Lower leg skin (tissue), 4 donors: ENCODE measurements around the gene CCDC141. TPM values are rescaled to one million over a fixed set of nuclear protein-coding genes. Genes with fewer than 3 reads are reported as not detected.

Experiments used
- DNase-seq, 2 donors: peaks; one replicate each; pipeline ENCODE4 v3.0.0-alpha.2; 2019; ENCODE audit warnings: low spot score in 2 of 2
- H3K4me3 ChIP-seq: fragments of 200-600 bp; sonication (generic); 2 replicates; pipeline ENCODE4 v1.5.1; 2017; ENCODE audit warnings: mild to moderate bottlenecking, low read depth; ENCODE audit not compliant: poor library complexity, severe bottlenecking
- POLR2A ChIP-seq, 2 donors: fragments of 450-650 bp; IDR thresholded peaks; one replicate each; pipeline ENCODE4 v1.6.1; 2016 to 2017; ENCODE audit warnings: antibody characterized with exemption in 2 of 2, mild to moderate bottlenecking in 1 of 2, moderate library complexity in 1 of 2
- WGBS, 2 donors: methylation state at CpG; one replicate each; pipeline ENCODE4 v1.1.5; 2018; 5-methylcytosine and 5-hydroxymethylcytosine counted together
- intact Hi-C: fragments of 100-400 bp; cut with DNase I; formaldehyde crosslinking; loops from one replicate; pipeline ENCODE4 v1.15.0; 2023; ENCODE audit warnings: low total_unique reads
- total RNA-seq, 4 donors: library from RNA; depleted of rRNA; stranded (reverse); fragments of >200 nt; gene quantifications; one replicate each; pipeline ENCODE4 v1.1.0, GENCODE V29; 2016
- TF ChIP-seq, protein P1 (sequence below), 3 donors: fragments of 450-650 bp; IDR thresholded peaks; one replicate each; pipeline ENCODE4 v1.5.1; 2016; ENCODE audit warnings: antibody characterized with exemption in 3 of 3, mild to moderate bottlenecking in 3 of 3, moderate library complexity in 2 of 3

CCDC141 gene
- total RNA-seq, 4 donors from 2014 or later, result 0.15 to 0.71 (median 0.17) TPM; not detected in 1

DNA sequence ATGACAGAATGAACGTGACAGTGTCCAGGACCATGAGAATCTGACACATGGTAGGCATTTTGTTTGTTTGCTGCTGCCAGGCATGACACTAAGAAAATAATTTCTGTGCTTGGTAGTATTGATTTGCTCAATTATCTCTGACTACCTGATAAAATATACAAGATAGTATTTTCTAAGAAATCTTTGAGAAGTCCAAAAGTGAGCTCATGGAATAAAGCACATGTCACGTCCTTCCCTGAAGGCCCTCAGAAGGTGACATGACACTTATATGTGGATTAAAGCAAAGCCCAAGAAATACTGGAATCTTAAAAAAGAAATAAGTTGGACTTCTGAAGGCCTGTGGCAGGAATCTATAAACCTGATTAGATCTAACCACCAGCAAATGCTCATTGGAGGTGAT lies 238.9 kb downstream of the CCDC141 start:
- H3K4me3 ChIP-seq, result no peak overlapping the region
- no peak for DNase-seq
- TF ChIP-seq, protein P1, sequence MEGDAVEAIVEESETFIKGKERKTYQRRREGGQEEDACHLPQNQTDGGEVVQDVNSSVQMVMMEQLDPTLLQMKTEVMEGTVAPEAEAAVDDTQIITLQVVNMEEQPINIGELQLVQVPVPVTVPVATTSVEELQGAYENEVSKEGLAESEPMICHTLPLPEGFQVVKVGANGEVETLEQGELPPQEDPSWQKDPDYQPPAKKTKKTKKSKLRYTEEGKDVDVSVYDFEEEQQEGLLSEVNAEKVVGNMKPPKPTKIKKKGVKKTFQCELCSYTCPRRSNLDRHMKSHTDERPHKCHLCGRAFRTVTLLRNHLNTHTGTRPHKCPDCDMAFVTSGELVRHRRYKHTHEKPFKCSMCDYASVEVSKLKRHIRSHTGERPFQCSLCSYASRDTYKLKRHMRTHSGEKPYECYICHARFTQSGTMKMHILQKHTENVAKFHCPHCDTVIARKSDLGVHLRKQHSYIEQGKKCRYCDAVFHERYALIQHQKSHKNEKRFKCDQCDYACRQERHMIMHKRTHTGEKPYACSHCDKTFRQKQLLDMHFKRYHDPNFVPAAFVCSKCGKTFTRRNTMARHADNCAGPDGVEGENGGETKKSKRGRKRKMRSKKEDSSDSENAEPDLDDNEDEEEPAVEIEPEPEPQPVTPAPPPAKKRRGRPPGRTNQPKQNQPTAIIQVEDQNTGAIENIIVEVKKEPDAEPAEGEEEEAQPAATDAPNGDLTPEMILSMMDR (IDR thresholded peaks at IDR 0.05), result no peak
- no peak for TF ChIP-seq POLR2A (IDR thresholded peaks at IDR 0.05)
- intact Hi-C loops, result no loop called here
- 69 to 71% methylated on average over 2 of the region's 2 CpGs for WGBS, 2 donors

DNA sequence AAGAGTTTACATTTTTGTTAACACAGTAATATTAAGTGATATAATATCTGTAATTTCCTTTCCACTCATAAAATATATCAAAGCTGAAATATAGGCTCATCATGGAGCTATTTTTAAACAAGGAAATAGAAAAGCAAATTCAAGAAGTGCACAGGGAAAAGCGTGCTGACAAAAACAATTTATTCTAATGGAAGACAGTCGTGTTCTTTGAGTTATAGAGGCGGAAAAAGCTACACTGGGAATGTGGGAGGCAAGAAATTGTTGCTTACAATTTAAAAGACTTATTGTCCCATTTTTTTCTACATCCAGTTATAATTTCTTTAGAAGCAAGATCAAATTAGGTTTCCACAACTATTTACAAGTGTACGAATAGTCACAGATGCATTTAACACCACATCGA lies 239.5 kb downstream of the CCDC141 start:
- TF ChIP-seq POLR2A (IDR thresholded peaks at IDR 0.05), result no peak
- TF ChIP-seq, protein P1 (IDR thresholded peaks at IDR 0.05), result no peak
- H3K4me3 ChIP-seq, result no peak overlapping the region
- no peak for DNase-seq
- 80 to 88% methylated on average over 5 of the region's 5 CpGs for WGBS, 2 donors
- intact Hi-C loops, result no loop called here

DNA sequence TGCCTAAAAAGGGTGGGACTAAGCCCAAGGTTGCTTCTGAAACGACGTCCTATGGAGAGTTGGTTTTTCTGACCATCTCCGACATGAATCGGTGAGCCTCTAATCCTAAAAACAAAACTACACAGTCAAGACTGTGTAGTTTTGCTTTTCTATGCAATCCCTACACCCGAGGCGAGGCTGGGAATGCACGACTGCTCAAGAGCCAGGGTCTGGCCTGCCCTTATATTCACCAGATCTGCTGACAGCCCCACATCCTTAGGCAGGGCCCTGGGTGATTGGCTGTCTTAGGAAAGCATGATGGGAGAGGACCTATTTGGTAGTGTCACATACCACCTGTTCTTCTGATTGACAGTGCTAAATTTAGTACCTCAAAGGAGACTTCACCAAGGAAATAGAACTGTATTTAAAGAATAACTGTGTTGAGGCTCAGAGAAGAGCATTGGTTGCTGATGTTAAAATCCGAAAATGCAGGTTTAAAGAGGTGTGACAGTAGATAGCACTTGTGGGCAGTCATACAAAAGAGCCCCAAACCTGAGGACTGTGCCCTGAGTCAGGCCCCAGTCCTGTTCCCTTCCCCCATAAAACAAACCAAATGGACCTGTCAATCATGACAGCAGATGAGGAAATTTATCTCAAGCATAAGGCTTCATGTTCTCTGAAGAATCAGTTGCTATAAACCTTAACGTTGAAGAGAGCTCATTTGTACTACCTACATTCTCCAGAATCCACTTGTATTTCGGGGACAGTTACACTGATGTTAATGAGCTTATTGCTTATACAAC lies 242.5 kb downstream of the CCDC141 start, which contains the start of gene TTN:
Gene TTN (minus strand): TSS at position 197 of the 782 bp plus-strand sequence. CDS start 2,781 bp downstream, outside the sequence.
- DNase-seq, result no peak
- 82 to 86% methylated on average over 10 of the region's 10 CpGs for WGBS, 2 donors
- no peak within 1 kb of the TSS for H3K4me3 ChIP-seq
- TF ChIP-seq, protein P1 (IDR thresholded peaks at IDR 0.05), result no peak
- TF ChIP-seq POLR2A (IDR thresholded peaks at IDR 0.05), result no peak
- intact Hi-C loops, result no loop called here

DNA sequence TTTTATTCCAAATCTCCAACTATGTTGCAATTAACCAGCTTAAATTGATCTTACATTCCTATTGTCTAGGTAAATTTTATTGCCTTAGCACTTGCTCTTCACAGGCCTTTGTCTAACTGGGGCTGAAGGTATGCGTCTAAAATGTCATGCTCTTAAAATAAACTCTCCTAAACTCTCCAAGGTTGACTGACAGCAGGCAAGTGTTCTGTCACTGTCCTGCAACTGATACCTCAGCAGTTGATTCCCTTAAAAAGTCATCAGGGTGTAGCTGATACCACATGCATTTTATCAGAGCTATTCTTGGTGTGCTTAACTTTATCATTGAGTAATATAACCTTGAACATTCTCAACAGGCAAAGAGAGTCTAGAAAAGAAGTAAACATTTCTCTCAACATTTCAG lies 243.4 kb downstream of the CCDC141 start:
- no peak for DNase-seq
- TF ChIP-seq POLR2A (IDR thresholded peaks at IDR 0.05), result no peak
- TF ChIP-seq, protein P1 (IDR thresholded peaks at IDR 0.05), result no peak
- intact Hi-C loops, result no loop called here
- 83% methylated on average over 1 of the region's 1 CpG for WGBS, 2 donors
- H3K4me3 ChIP-seq, result no peak overlapping the region

DNA sequence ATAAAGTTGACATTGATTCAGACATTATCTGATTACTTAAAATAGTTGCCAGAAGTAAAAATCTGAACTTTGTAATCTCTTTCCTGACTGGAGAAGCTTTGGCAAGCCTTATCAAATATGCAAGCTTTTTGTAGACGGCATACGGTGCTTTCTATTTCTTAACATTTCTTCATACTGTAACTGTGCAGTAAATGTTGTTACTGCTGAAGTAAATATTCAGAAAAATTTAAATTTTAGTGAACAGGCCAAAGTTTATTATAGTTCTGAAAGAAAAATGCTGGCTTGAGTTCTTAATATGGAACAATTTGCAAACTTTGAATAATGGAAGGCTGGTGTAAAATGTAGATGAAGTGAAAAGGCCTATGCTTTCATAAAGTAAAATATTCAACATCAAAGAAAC lies 244.5 kb downstream of the CCDC141 start:
- WGBS, 2 donors, result 85% methylated on average over 2 of the region's 2 CpGs
- no peak for DNase-seq
- no peak for TF ChIP-seq POLR2A (IDR thresholded peaks at IDR 0.05)
- TF ChIP-seq, protein P1 (IDR thresholded peaks at IDR 0.05), result no peak
- no peak overlapping the region for H3K4me3 ChIP-seq
- intact Hi-C loops, result no loop called here
